Measurements from ENCODE around the gene DHRS7C.
A peak's percentile ranks its signal among the peaks of the same experiment; 100 is the strongest.

The DHRS7C gene

GRCh38 chr17:9766970-9767369 is 24.4 kb downstream of the DHRS7C start:
- no peak for DNase-seq (ENCODE audit: low spot score)

DNA sequence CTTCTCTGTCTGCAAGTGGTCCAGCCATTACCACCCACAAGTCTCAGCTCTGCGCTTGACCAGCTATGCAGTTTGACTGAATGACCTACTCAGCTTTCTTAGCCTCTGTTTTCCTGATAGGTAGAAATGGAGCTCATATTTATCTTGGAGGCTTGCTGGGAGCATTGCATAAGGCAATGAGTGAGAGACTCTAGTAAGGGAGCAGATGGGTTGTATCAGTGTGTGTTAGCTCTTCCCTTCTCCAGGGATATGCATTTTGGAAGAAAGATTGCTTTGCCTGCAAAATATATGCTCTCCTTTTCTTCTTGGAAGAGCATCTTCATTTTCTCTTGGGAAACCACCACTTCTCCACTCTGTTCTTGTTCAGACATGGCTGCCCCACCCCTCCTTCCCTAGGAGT is 26.1 kb downstream of the DHRS7C start:
- DNase-seq (ENCODE audit: low spot score), result no peak

DNA sequence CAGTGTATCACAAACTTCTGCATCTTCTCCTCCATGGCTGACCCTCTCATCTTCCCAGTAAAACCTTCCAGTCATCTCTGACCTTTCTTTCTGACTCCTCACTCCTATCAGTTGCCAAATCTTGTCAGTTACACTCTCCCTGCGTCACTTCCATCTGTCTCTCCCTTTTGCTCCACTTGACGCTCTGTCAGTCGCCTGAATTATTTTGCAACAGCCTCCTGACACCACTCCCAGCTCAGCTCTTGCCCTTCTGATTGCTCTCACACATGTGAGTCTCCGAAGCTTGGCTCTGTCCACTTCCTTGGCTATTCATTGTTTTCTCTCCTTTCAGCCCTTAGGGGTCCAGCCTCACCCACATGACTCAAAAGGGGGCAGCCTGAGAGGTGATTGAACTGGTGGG is 27.7 kb downstream of the DHRS7C start:
- DNase-seq (ENCODE audit: low spot score), result no peak

DNA sequence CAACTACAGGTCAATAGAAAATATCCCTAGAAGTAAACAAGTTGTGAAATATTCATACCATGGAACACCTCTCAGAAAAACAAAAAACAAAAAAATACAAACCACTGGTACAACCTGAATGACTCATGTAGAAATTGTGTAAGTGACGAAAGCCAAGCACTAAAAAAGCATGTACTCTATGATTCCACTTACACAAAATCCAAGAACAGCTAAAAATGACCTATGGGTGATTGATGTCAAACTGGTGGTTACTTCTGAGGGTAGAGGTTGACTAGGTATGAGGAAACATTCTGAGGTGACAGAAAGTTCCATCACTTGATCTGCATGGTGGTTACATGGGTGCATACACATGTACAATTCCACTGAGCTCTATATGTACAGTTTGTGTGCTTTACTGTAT is 31.1 kb downstream of the DHRS7C start:
- no peak for DNase-seq (ENCODE audit: low spot score)

- no peak for DNase-seq (ENCODE audit: low spot score)
These were observed 36.3 kb downstream of the DHRS7C start for GRCh38 chr17:9755083-9755482.

GRCh38 chr17:9750524-9750923 is 40.9 kb downstream of the DHRS7C start:
- no peak for DNase-seq (ENCODE audit: low spot score)

DNA sequence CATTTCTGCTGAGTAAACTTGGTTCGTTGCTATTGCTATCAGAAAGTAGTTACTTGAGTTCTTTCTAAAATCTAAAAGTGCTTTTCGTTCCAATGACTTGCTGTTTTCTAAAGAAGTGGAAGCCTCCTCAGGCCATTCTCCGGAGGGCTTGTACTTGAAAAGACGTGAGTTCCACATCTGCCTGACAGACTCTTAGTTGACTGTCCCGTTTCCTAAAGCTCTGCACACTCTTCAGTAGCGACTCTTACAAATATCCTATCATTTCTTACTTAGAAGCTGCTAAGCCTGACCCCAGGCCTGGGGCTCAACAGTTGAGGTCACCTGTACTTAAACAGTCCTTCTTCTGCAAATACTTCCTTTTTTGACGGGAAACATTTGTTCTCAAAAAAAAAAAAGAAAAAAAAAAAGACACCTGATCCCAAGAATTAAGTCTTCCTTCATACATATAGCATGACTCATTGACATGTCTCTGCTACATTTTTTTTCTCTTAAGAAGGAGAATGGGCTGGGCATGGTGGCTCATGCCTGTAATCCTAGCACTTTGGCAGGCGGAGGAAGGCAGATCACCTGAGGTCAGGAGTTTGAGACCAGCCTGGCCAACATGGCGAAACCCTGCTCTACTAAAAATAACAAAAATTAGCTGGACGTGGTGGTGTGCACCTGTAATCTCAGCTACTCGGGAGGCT is 61.5 kb downstream of the DHRS7C start:
- DNase-seq (ENCODE audit: low spot score), result no peak

- peak; percentile 51 for DNase-seq (ENCODE audit: low spot score)
These were observed 62.2 kb downstream of the DHRS7C start for GRCh38 chr17:9729034-9729650.

DNA sequence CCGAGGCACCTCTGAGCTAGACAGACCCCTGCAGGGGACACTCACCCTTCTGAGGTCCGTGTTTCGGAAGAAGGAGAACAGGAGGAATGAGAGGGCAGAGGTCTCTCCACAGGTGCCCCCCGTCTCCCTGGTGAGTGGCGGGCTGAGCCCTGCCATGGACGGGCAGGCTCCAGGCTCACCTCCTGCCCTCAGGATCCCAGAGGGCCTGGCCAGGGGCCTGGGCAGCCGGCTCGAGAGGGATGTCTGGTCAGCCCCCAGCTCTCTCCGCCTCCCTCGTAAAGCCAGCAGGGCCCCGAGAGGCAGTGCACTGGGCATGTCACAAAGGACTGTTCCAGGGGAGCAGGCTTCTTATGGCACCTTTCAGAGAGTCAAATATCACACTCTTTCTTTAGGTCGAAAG is 62.8 kb downstream of the DHRS7C start:
- no peak for DNase-seq (ENCODE audit: low spot score)

DNA sequence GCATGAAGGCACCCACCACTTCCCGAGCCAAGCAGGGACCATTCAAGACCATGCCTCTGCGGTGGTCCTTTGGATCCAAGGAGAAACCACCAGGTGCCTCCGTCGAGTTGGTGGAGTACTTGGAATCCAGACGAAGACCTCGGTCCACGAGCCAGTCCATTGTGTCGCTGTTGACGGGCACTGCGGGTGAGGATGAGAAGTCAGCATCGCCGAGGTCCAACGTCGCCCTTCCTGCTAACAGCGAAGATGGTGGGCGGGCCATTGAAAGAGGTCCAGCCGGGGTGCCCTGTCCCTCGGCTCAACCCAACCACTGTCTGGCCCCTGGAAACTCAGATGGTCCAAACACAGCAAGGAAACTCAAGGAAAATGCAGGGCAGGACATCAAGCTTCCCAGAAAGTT is 63.4 kb downstream of the DHRS7C start:
- DNase-seq (ENCODE audit: low spot score), result no peak

- DNase-seq (ENCODE audit: low spot score), result no peak
These were observed 65.1 kb downstream of the DHRS7C start for GRCh38 chr17:9726291-9726690.

GRCh38 chr17:9725575-9725974 is 65.8 kb downstream of the DHRS7C start:
- no peak for DNase-seq (ENCODE audit: low spot score)
